Motor neuron (in vitro differentiated cells): ENCODE data around the gene CFAP54. TPM values are rescaled to one million over a fixed set of nuclear protein-coding genes. Genes with fewer than 3 reads are reported as not detected.

Source experiments
- ATAC-seq, 8 experiments: fragments of 200-7000 bp; cut with Tn5 transposase; replicated peaks in 6 of 8; 2 replicates each; pipeline ENCODE4 v1.8.0; 2021; ENCODE audit warnings: mild to moderate bottlenecking in 8 of 8, moderate library complexity in 8 of 8
- H3K27ac ChIP-seq, 2 donors: fragments of 250-450 bp; sonication (Bioruptor Pico); 2 replicates each; pipeline ENCODE4 v1.9.0; 2021; ENCODE audit warnings: antibody characterized with exemption in 2 of 2, mild to moderate bottlenecking in 2 of 2, moderate library complexity in 1 of 2
- H3K4me1 ChIP-seq, 2 donors: fragments of 250-450 bp; sonication (Bioruptor Pico); replicated peaks in 1 of 2; 2 replicates each; pipeline ENCODE4 v1.6.1; 2021; ENCODE audit warnings: antibody characterized with exemption in 2 of 2, mild to moderate bottlenecking in 2 of 2, moderate library complexity in 1 of 2
- H3K4me3 ChIP-seq, 5 donors: fragments of 250-450 bp; sonication (Bioruptor Pico); 2 replicates each; pipeline ENCODE4 v1.9.0; 2021; ENCODE audit warnings: antibody characterized with exemption in 5 of 5, mild to moderate bottlenecking in 5 of 5, moderate library complexity in 4 of 5
- WGBS, 10 experiments: fragments of 450-650 bp; shearing (Covaris generic); methylation state at CpG; one replicate each; pipeline ENCODE4 v1.0.0; 2022; 5-methylcytosine and 5-hydroxymethylcytosine counted together
- in situ Hi-C, 9 experiments: fragments of 400-800 bp; cut with MboI; loops; one replicate each; pipeline ENCODE4 v1.15.0; 2021; ENCODE audit warnings: low sequenced_read_pairs in 9 of 9, low pct_unique_long_range_greater_than_20kb in 2 of 9; ENCODE audit not compliant: unreplicated experiment in 9 of 9
- total RNA-seq, 8 experiments: library from RNA; unstranded; fragments of 300-600 nt; gene quantifications; 2 replicates each; pipeline versions ENCODE4 v1.2.3 to v1.2.4, GENCODE V29; 2022

The CFAP54 gene
- total RNA-seq, 8 experiments from 2014 or later = 0.46 to 23.9 (median 1.5) TPM

GRCh38 chr12:96912943-96913342 lies 423.6 kb downstream of the CFAP54 start:
- WGBS, 10 experiments = 82 to 100% (median 92%) methylated on average over 1 to 2 of the region's 2 CpGs; no CpG with 5 or more reads in 3 of the 10 experiments
- H3K27ac ChIP-seq = no peak overlapping the region
- H3K4me3 ChIP-seq = no peak overlapping the region
- ATAC-seq = no peak
- peaks cover 4 to 11% of the 10 kb centered on the region in 2 donors for H3K4me1 ChIP-seq
- in situ Hi-C loops = no loop called here

GRCh38 chr12:96919510-96920210 lies 430.3 kb downstream of the CFAP54 start:
- 92 to 100% (median 100%) methylated on average over 1 to 2 of the region's 2 CpGs; no CpG with 5 or more reads in 1 of the 10 experiments for WGBS, 10 experiments
- Histone ChIP-seq H3K4me3 (no peak overlapping the region), H3K27ac (no peak overlapping the region), H3K4me1 (no peaks in the 10 kb centered on the region)
- ATAC-seq = no peak
- in situ Hi-C loops = no loop called here

Other genes starting within 250 kb of the CFAP54 start
- gene CDK17, start 89.1 kb upstream of the CFAP54 start, total RNA-seq = 10 to 100 TPM; 28.5 to 61.1 (median 45.5) TPM